ENCODE data around the gene KLHL26.
"Not testable (repeated sequence)": the region's sequence is repeated elsewhere in the genome, so short reads cannot be mapped to it uniquely, and the experiment has no call there.

The KLHL26 gene, protein sequence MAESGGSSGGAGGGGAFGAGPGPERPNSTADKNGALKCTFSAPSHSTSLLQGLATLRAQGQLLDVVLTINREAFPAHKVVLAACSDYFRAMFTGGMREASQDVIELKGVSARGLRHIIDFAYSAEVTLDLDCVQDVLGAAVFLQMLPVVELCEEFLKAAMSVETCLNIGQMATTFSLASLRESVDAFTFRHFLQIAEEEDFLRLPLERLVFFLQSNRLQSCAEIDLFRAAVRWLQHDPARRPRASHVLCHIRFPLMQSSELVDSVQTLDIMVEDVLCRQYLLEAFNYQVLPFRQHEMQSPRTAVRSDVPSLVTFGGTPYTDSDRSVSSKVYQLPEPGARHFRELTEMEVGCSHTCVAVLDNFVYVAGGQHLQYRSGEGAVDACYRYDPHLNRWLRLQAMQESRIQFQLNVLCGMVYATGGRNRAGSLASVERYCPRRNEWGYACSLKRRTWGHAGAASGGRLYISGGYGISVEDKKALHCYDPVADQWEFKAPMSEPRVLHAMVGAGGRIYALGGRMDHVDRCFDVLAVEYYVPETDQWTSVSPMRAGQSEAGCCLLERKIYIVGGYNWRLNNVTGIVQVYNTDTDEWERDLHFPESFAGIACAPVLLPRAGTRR

DNA sequence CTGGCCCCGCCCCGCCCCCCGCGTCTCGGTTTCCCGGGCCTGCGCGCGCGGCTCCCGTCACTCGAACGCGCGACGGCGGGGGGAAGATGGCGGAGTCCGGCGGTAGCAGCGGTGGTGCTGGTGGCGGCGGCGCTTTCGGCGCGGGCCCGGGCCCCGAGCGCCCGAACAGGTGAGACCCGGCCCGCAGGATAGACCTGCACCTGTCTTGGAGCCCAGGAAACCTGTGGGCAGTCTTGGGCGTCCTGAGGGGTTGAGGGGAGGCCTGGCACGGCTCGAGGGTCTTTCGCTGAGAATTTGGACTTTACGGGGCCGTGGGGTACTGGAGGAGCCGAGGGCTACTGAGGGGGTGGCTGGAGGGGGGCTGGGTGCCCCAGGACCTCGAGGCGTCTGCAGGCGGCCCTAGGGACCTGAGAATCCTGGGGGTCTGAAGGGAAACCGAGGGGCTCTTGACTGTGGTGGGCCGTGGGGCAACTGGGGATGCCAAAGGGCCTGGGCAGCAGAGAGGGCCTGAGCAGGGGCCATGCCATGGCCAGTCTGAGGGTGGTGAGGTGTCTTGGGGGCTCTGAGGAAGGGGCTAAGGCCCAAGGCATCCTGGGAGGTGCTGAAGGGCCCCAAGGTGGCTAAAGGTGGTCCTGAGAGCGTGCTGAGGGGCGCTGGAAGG, at the start of gene KLHL26:
TSS of gene KLHL26 (plus strand) at position 60 of the 661 bp plus-strand sequence. CDS start at position 87, 27 bp downstream.
- peak in 1 of 3 experiments; percentile 31 for DNase-seq

DNA sequence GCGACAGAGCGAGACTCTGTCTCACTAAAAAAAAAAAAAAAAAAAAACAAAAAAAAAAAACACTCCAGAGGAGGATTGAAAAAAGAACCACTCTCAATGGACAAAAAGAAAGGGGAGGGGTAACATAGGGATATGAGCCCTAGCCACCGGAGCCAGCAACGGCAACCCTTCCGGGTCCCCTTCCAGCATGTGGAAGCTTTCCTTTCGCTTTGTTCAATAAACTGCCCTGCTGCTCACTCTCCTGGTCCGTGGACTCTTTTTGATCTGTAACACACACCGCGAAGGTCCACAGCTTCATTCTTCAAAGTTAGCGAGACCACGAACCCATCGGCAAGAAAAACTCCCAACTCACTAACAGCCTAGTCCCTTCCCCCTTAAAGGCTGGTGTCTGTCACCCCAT, 49.3 kb upstream of the KLHL26 start:
- no peak for DNase-seq

DNA sequence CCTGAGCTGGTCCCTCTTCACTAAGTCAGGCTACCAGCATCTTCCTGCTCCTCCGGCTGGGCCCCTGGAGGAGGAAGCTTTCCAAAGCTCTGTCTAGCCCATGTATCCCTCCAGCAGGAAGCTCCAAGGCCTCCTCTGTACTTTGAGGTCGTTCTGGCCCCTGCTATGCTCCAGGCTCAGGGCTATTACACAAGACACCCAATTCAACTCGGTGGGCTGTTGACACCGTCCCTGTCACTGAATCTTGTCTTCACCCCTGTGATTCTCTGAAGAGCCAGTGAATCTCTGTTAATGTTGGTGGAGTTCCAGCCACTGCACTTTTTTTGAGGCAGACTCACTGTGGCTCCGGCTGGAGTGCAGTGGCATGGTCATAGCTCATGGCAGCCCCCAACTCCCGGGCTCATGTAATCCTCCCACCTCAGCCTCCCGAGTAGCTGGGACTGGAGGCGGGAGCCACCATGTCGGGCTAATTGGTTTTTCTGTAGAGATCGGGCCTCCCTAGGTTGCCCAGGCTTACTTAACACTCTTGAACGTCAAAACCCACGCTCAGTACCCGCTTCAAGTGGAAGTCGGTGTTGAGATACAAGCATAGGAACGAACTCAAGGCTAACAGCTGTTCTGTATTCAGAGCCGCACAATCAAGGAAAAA, 48.7 kb upstream of the KLHL26 start:
- DNase-seq: no peak

DNA sequence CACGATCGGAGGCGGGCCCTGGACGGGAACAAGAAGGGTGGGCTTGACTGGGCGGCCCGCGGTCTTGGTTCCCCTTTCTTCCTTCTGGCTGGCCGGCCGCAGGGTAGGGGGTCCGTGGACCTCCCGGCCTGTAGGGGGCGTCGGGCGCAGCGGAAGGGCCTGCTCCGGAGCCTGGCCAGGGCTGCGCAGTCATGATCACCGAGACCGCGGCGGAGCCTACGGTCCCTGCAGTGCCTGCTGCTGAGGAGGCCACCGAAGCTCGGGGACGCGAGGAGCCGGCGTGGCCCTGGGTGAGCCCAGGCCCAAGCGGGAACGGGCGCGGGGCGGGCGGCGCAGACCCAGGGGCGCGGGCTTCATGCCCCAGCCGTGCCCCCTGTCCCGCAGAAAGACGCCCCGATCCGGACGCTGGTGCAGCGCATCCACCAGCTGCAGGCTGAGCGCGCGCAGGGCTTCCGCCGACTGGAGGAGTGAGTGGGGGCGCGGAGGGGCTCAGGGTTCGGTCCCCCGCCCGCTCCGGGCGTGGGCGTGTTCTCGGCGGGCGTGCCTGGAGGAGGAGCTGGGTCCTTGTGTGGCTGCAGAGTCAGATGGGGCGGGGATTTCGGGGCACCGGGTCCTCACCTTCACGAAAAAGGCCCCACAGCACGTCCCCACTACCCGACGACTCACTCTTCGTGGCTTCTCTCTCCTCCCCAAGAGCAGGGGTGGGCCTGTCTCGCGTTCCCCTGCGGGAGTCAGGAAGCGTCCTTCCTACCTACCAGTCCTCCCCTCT, 48.0 kb upstream of the KLHL26 start, which contains the start of gene REX1BD:
TSS of gene REX1BD (plus strand) at position 188 of the 769 bp plus-strand sequence. CDS start at position 192, 4 bp downstream.
- peak; percentile 48 to 90 (median 89) for DNase-seq

DNA sequence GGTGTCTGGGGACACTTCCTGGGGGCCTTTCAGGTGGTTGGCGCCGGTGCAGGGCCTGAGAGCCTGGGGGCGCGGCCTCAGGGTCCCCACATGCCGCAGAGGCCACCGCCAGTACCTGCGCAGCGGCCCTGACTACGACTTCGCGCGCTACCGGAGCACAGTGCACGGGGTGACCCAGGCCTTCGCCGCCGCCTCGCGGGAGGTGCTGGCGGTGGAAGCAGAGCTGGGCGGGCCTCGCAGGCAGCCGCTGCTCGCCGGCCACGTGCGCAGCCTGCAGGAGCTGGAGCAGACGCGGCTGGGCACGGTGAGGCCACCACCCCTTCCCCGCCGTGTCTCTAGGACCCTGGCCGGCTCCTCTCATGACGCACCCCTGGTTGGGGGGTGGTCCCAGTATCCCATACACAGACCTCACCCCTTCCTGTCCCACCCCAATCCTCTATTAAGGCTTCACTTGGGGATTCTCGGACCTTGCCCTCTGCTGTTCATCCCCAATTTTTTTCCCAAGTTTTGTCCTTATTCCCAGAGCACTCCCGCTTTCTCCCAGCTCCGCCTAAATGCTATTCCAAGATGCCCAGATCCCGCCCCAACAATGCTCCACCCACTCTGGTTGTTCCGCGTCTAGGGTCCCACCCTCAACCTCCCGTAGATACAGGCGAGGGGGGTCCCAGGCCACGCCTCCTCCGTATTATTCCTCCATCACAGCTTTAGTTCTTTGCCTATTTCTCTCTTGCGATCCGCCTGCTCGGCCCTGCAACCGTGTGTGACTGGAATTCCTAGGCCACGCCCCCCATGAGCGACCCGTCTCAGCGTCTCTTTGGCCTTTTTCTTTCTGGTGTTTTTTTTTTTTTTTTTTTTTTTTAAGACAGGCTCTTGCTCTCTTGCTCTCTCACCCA, 47.2 kb upstream of the KLHL26 start:
- peak; percentile 33 to 81 (median 80) for DNase-seq

DNA sequence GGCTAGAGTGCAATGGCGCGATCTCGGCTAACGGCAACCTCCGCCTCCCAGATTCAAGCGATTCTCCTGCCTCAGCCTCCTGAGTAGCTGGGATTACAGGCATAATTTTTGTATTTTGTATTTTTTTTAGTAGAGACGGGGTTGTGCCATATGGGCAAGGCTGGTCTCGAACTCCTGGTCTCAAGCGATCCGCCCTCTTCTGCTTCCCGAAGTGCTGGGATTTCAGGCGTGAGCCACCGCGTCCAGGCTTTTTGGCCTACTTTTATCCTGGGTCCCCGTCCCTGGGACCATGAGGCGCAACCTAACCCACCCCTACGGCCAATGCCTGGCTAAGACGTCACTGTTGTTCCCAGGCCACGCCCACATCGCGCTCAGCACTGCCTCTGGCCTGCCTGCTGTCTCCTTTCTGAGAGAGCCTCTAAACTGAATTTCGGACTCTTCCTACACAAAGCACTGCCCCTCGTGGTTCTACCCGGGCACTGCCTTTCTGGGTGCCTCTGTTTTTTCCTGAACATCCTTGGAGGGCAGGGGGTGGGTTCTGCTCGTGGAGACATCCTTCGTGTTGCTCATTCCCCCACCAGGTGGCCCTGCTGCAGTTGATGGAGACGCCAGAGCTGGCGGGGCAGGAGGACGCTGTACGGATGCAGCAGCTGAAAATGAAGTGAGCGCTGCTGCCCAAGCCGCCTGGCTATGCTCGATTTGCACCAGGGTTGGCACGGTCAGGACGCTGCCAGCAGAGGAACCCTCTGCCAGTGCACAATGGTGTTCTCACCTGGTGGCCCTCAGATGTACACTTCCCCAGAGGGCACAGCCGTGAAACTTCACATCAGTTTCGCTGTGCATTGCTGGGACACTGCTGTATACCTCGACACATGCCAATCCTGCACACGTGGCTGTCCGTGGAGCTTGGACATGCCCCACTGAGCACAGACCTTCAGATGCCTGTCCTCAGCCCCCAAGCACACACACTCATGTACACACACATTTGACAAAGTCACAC, 46.3 kb upstream of the KLHL26 start:
- DNase-seq: peak in 2 of 3 experiments; percentile 86 to 93

DNA sequence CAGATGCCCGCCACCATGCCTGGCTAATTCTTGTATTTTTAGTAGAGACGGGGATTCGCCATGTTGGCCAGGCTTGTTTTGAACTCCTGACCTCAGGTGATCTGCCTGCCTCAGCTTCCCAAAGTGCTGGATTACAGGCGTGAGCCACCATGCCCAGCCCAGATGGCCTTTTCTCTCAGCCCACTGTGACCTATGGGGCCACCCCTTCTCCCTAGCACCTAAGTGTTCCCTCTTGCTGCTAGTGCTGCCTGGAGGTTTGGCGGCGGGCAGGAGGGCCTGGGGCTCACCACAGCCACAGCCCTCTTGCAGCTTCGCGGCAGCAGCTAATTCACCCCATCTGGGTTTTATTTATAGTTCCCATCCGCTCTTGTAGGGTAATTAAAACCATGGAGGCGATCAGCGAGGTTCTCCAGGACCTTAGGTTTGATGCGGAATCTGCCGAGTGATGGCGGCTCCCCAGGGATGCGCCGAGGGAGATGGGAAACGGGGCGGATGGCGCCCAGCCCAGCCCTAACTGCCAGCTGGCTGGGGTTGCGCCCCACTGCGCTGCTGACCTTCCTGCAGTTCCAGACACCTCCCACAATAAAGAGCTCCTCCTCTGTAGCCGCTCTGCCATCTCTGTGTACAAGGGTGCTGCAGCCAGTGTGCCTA, 45.0 kb upstream of the KLHL26 start:
- DNase-seq: no peak

DNA sequence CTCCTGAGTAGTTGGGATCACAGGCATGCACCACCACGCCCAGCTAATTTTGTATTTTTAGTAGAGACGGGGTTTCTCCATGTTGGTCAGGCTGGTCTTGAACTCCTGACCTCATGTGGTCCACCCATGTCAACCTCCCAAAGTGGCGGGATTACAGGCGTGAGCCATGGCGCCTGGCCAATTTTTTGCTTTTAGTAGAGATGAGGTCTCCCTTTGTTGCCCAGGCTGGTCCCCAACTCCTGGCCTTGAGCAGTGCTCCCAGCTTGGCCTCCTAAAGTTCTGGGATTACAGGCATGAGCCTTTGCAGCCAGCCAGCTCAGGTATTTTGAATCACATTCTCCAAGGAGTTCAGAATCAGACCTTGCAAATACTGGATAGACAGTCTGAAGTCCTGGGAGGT, 44.1 kb upstream of the KLHL26 start:
- not testable (repeated sequence) for DNase-seq

DNA sequence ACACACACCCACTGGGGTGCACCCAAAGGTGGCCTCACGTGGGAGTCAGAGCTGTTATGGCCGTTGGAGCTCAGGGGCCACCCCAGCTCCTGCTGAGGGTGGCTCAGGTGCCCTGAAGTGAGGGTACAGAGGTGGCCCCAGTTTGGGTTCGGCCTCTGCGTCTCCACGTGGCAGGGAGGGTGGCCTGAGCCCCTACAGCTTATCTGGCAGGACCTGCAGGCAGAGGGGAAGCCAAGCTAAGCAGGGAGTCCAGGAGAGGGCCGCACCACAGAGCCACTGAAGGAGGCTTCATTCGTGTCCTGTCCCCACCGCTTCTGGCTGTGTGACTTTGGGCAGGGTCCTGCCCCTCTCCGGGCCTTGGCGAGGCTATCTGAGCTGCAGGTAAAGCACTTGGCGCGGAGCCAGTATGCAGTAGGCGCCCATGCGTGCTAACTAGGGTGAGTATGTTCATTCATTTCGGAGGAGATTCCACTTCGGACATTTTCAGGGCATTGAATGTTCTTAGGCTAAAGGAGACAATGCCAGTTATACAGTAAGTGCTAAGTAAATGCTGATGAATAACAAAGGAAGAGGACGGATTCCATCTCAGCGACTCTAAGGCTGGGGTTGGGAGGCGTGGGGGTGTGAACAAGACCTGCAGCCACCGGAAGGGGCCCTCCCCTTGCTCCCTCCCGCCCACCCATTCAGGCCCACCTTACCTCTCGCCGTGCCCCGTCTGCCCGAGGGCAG, 43.3 kb upstream of the KLHL26 start:
- no peak for DNase-seq

DNA sequence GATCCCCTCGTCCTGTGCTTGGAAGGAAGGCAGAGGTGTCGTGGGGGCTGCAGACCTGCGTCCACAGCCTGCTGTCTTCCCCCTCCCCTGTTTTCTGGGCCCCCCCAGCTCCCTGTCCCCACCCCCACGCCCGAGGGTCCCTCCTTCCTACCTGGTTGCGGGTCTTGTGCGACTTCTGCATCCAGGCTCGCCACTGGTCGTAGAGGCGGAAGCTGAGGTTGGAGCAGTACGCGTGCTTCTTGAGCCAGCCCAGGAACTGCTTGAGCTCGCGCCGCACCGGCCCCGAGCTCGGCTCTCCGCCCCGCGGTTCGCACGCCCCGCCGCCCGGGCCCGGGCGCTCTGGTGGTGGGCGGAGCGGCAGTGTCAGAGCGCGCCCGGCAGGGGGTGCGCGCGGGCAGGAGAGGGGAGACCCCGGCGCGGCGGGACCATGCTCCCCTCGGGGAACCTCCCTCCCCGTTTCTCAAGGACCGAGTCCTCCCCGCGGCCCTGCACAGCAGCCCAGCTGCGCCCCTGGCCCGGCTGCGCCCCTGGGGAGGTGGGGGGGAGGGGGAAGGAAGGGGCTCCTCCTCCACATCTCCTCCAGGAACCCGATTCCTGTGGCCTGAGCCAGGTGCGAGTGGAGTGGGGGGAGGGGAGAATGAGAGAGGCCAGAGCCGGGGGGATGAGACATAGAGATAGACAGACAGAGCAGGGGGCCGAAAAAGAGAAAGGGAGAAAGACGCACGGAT, 42.6 kb upstream of the KLHL26 start:
- DNase-seq: peak; percentile 26 to 82 (median 67)

DNA sequence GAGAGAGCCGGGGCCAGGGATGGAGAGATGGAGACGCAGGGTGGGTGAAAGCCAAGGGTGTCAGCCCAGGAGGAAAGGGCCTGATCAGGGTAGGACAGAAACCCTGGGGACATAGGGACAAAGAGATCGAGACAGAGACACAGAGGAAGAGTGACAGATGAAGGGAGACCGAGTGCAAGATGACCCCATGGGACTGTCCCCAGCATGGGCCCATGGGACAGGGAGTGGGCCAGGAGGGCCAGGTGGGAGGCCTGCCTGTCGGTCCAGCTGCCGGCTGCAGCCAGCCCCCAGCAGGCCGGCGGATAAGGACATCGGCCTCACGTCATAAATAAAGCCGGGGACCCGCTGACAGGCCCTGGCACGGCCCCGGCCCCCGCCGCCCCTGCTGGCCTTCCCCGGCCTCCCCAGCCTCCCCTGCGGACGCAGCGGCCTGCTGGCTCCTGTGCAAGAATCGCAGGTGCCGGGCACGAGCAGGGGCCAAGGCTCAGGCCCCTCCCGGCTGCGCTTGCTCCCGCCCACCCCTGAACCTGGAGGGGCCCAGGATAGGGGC, 41.9 kb upstream of the KLHL26 start:
- DNase-seq: peak in 2 of 3 experiments; percentile 34 to 44

DNA sequence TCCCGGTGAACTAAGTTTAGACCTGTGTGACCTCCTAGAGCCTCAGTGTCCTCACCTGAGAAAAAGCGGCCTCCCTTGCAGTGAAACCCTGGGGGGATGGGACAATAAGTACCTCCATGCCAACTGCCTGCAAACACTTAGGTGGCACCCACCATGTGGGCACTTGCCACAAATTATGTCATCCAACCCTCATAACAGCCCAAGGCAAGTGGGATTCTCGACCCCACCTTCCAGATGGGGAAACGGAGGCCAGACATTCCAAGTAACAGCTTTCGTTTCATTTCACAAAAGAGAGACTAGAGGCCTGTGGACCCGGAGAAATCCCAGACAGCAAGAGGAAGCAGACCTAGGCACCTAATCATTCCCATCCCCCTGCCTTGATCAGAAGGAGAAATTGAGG, 41.4 kb upstream of the KLHL26 start:
- DNase-seq: peak in 1 of 3 experiments; percentile 19

DNA sequence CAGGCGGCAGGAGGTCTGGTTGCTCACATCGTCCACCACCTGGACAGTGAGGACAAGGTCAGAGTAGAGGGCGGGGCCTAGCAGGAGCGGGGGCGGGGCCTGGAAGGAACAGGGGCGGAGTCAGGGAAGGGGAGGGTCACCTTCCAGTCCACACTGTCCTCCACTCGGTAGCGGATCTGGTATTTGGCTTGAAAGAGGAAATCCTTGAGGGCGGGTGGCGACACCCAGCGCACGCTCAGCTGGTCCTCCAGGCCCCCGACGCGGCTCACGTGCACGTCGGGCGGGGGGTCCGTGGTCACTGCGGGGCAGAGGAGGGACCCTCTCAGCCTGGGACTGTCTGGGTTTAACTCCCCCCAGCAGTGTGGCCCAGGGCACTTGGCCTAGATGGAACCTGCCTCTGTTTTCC, 40.1 kb upstream of the KLHL26 start:
- DNase-seq: peak in 2 of 3 experiments; percentile 53 to 73

DNA sequence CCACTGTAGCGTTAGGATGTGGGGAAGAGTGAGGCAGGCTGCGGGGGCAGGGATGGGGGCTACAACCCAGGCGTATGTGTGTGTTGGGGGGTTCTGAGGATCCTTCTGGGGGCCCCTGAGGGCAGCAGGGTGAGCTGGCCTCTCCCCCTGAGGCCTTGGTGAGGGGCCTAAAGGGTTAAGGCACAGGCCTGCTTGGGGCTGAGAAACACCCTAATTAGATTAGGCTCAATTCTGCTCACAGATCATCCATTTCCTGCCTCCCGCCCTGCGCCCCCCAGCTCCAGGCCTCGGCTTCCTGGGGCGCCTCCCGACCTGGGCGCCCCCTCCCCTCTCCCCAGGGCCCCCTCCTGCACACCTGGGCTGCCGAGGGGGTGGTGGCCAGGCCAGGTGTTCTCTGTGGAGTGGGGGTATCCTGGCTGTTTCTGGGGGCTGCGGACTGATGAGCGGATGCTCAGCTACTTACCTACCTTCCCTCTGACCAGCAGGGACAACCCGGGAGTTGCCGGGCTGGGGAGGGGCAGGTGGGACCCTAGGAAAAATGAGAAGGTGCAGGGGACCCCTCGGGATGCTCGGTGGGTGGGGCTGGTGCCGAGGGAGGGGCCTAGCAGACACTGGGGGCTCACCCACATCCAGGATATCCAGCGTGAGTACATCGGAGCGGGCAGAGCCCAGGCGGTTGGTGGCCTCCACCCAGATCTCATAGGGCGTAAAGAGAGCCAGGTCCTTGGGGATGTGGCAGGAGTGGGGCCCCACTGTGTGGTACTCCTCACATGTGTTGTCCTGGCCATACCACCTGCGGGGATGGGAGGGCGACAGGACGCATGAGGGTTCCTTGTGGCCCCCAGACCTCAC, 38.8 kb upstream of the KLHL26 start:
- DNase-seq: no peak

DNA sequence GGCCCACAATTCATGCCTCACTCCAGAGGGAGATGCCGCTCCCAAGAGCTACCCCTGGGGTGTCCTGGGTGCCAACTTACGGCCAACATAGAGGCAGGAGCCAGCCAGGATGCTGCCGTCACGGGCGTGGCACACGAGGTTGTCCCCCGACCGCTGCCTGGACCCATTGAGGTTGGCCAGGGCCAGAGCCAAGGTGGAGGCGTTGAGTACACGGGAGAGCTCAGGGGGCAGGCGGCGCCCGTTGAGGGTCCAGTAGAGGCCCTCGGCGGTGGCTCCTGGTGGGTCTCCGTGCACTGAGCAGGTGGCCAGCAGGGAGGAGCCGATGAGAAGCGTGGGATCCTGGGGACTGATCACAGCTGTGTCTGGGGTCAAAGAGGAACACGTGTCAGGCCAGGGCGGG, 37.3 kb upstream of the KLHL26 start:
- DNase-seq: no peak

DNA sequence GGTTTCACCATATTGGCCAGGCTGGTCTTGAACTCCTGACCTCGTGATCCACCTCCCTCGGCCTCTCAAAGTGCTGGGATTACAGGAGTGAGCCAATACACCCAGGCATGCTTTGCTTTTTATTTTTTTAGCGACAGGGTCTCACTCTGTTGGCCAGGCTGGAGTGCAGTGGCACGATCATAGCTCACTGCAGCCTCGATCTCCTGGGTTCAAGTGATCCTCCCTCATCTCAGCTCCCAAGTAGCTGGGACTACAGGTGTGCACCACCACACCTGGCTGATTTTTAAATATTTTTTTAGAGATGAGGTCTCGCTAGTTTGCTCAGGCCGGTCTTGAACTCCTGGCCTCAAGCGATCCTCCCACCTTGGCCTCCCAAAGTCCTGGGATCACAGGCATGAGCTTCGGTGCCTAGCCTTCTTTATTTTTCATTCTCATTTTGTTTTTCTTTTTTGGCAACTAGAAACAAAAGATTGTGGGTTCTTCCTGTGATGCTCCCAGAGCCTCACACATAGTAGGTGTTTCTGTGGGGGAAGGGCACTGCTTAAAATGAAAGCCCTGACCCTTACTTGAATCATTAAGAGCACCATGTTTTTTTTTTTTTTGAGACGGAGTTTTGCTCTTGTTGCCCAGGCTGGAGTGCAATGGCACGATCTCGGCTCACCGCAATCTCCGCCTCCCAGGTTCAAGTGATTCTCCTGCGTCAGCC, 36.0 kb upstream of the KLHL26 start:
- DNase-seq: not testable (repeated sequence)

Data from NCI-H1417 (cell line).